MG63 (cell line): ENCODE results near the gene HEPACAM. TPM values are rescaled to one million over a fixed set of nuclear protein-coding genes. Genes with fewer than 3 reads are reported as not detected.
"Not testable (repeated sequence)": the region's sequence is repeated elsewhere in the genome, so short reads cannot be mapped to it uniquely, and the experiment has no call there.

Source experiments
- DNase-seq: peaks from one replicate; pipeline ENCODE4 v3.0.0-alpha.2; 2020
- H3K27me3 ChIP-seq: fragments of 250-450 bp; sonication (Bioruptor Pico); 2 replicates; pipeline ENCODE4 v1.5.1; 2020; ENCODE audit warnings: mild to moderate bottlenecking, moderate library complexity
- H3K36me3 ChIP-seq: fragments of 250-450 bp; sonication (Bioruptor Pico); 2 replicates; pipeline ENCODE4 v1.5.1; 2020; ENCODE audit warnings: mild to moderate bottlenecking, moderate library complexity
- H3K4me3 ChIP-seq: fragments of 250-450 bp; sonication (Bioruptor Pico); 2 replicates; pipeline ENCODE4 v1.5.1; 2020; ENCODE audit warnings: mild to moderate bottlenecking, moderate library complexity
- H3K9me3 ChIP-seq: fragments of 250-450 bp; sonication (Bioruptor Pico); 2 replicates; pipeline ENCODE4 v1.5.1; 2020; ENCODE audit warnings: mild to moderate bottlenecking, moderate library complexity
- total RNA-seq: library from RNA; depleted of rRNA; stranded (reverse); fragments of >200 nt; shearing (Covaris generic); gene quantifications from 2 replicates; pipeline ENCODE4 v1.2.3, GENCODE V29; 2014; ENCODE audit warnings: low replicate concordance; rRNA removed

The HEPACAM gene, protein sequence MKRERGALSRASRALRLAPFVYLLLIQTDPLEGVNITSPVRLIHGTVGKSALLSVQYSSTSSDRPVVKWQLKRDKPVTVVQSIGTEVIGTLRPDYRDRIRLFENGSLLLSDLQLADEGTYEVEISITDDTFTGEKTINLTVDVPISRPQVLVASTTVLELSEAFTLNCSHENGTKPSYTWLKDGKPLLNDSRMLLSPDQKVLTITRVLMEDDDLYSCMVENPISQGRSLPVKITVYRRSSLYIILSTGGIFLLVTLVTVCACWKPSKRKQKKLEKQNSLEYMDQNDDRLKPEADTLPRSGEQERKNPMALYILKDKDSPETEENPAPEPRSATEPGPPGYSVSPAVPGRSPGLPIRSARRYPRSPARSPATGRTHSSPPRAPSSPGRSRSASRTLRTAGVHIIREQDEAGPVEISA
- total RNA-seq: not detected in 2 replicates

- H3K9me3 ChIP-seq: no peaks in the 10 kb centered on the region
- no peak within 1 kb of the TSS for H3K4me3 ChIP-seq
- no peaks in the 10 kb centered on the region for H3K36me3 ChIP-seq
- no peaks in the 10 kb centered on the region for H3K27me3 ChIP-seq
- DNase-seq: no peak
Measured at GRCh38 chr11:124935548-124936514, at the start of gene HEPACAM. TSS of gene HEPACAM (minus strand) at chr11:124936047. CDS start at chr11:124936006, 41 bp downstream.

DNA sequence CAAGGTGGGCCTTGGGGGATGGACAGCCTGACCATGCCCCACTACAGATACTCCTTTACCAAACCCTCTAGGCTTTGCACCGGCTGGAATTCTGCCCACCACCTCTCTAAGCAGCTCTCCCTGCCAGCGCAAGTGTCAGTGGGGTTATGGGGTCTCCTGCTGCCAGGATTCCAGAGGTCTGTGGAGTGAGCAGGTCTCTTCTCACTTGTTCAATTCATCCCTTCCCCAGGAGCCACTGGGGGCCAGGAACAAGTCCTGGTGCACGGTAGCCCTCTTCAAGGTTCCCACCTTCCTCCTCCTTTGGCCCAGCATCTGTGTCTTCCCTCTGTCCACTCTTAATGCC, 48.6 kb upstream of the HEPACAM start:
- H3K9me3 ChIP-seq: peaks cover 15% of the 10 kb centered on the region
- H3K36me3 ChIP-seq: peaks cover 27% of the 10 kb centered on the region
- no peak for DNase-seq
- H3K27me3 ChIP-seq: no peaks in the 10 kb centered on the region
- H3K4me3 ChIP-seq: no peak overlapping the region

DNA sequence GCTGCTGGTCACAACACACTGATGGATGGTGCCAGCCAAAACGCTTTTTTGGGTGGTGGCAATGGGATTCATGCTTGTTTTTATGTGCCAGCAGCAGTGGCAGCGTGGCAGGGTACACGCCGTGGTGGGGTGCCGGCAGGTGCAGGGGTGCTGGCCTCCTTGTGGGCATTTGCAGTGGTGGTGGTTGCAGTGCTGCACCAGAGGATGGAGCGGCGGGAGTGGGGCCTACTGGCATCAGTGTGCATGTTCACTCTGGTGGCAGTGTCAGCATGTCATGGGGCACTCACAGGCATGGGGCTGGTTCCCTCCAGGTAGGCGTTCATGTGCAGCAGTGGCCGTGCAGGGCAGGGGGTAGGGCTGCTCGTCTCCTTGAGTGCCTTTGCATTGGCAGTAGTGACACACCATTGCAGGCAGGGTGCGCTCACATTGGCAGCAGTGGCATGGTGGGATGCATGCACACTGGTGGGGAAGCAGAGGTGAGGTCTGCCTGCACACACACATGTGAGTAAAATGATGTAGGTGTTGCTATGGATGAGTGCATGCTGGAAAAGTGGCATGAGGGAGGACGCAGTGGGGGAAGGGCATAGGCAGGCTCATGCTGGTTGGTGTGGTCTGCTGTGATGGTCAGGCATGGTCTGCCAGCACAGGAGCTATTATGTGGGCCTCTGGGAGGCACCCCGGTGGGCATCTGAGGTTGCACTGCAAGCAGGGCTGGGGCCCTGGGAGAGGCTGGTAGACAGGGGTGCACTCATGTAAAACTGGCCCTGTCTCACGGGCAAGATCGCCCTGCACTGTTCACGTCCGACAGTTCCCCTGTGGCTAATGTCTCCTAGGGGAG, 48.0 kb upstream of the HEPACAM start:
- no peak for DNase-seq
- no peak overlapping the region for H3K4me3 ChIP-seq
- no peaks in the 10 kb centered on the region for H3K27me3 ChIP-seq
- H3K9me3 ChIP-seq: peaks cover 15% of the 10 kb centered on the region
- peaks cover 28% of the 10 kb centered on the region for H3K36me3 ChIP-seq

- Histone ChIP-seq H3K27me3 (no peaks in the 10 kb centered on the region), H3K4me3 (no peak overlapping the region), H3K36me3 (peaks cover 33% of the 10 kb centered on the region), H3K9me3 (peaks cover 16% of the 10 kb centered on the region)
- DNase-seq: no peak
Measured at GRCh38 chr11:124982043-124982442, 46.2 kb upstream of the HEPACAM start.

DNA sequence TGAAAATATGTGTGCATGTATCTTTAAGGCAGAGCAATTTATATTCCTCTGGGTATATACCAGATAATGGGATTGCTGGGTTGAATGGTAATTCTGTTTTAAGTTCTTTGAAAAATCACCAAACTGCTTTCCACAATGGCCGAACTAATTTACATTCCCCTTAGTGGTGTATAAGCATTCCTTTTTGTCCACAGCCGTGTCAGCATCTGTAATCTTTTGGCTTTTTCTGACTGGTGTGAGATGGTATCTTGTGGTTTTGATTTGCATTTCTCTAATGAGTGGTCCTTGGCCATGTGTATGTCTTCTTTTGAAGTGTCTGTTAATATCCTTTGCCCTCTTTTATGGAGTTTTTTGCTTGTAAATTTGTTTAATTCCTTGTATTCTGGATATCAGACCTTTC, 42.5 kb upstream of the HEPACAM start:
- peaks cover 16% of the 10 kb centered on the region for H3K9me3 ChIP-seq
- no peak for DNase-seq

GRCh38 chr11:124977006-124977405, 41.2 kb upstream of the HEPACAM start:
- H3K27me3 ChIP-seq: no peaks in the 10 kb centered on the region
- peaks cover 25% of the 10 kb centered on the region for H3K36me3 ChIP-seq
- H3K4me3 ChIP-seq: no peak overlapping the region
- no peak for DNase-seq
- peaks cover 9% of the 10 kb centered on the region for H3K9me3 ChIP-seq

More for the DNA sequence above, 42.5 kb upstream of the HEPACAM start:
- Histone ChIP-seq H3K36me3 (peaks cover 33% of the 10 kb centered on the region), H3K27me3 (no peaks in the 10 kb centered on the region), H3K4me3 (no peak overlapping the region)

DNA sequence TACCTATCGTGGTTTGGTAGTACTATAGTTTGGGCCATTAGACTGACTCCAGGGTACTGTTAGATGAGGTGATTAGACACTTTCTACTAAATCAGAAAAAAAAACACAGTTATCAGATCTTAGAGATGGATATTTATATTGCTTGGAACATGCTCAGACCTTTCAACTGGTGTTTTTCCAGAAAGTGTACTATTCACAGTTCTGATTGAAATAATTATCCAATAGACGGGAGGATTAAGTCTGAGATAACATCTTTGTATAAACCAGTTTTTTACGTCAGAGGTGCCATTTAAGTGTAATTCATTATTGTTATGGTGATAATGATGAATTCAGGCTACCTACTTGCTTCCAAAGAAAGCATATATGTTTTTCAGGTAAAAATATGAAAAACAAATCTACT, 40.7 kb upstream of the HEPACAM start:
- DNase-seq: no peak
- peaks cover 9% of the 10 kb centered on the region for H3K9me3 ChIP-seq
- H3K36me3 ChIP-seq: peaks cover 25% of the 10 kb centered on the region
- no peaks in the 10 kb centered on the region for H3K27me3 ChIP-seq
- no peak overlapping the region for H3K4me3 ChIP-seq

- Histone ChIP-seq H3K9me3 (no peaks in the 10 kb centered on the region), H3K27me3 (no peaks in the 10 kb centered on the region), H3K4me3 (no peak overlapping the region), H3K36me3 (peaks cover 4% of the 10 kb centered on the region; the same call in 1 of the 2 replicates)
- DNase-seq: no peak
Measured at GRCh38 chr11:124971810-124972209, 36.0 kb upstream of the HEPACAM start.

GRCh38 chr11:124970925-124971324, 35.1 kb upstream of the HEPACAM start:
- Histone ChIP-seq H3K9me3 (no peaks in the 10 kb centered on the region), H3K27me3 (no peaks in the 10 kb centered on the region), H3K36me3 (0 out of 2 replicates have a peak, but pooled peaks cover 4% of the 10 kb centered on the region), H3K4me3 (no peak overlapping the region)
- DNase-seq: no peak

GRCh38 chr11:124968197-124968596, 32.4 kb upstream of the HEPACAM start:
- H3K27me3 ChIP-seq, H3K9me3 ChIP-seq, H3K4me3 ChIP-seq, H3K36me3 ChIP-seq, DNase-seq: not testable (repeated sequence)

DNA sequence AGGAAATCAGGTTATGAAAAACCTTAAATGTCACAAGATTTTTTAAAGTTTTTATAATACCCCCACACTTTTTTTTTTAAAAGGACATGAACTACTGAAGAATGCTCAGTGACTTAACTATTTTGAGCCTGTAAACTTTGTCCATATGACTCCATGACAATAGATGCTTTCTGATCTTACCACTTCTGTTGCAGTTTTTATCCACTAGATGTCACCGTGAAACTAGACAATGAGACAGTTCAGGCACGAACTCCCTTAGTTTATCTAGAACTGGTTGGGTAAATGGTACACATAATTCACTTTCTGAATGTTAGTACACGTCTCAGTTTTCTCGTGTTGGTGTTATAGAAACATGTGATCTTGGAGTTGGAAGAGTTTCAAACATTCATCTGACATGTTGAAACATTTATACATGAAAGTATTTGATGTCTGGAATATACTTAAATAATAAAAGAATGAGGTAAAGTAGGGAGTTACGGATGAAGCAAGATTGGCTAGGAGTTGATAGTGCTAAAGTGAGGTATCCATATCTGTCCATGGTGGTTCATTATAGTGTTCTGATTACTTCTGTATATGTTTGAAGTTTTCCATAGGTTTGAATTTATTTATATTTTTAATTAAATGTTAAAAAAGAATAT, 26.2 kb upstream of the HEPACAM start:
- Histone ChIP-seq H3K27me3 (no peaks in the 10 kb centered on the region), H3K4me3 (no peak overlapping the region), H3K36me3 (peaks cover 3% of the 10 kb centered on the region), H3K9me3 (no peaks in the 10 kb centered on the region)
- no peak for DNase-seq

DNA sequence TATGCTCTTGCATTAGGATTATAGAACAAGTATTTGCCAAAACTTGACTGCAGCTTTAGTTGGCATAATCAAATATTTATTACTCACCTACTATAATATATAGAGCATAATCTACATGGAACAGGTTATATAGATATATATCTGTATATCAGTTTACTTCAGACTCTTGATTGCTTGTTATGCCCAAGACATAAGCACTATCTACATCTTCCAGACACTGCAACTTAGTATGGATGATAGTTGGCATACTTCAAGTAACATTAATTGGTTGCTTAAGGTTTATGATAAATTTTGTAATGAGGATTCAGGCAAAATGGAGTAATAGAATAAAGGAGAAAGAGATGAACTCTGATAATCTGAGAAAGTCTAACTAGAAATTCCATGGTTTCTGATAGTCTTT, 19.2 kb upstream of the HEPACAM start:
- H3K4me3 ChIP-seq: peak overlapping the region; percentile 72
- H3K27me3 ChIP-seq: no peaks in the 10 kb centered on the region
- DNase-seq: no peak
- H3K9me3 ChIP-seq: no peaks in the 10 kb centered on the region
- no peaks in the 10 kb centered on the region; the same call in 1 of the 2 replicates for H3K36me3 ChIP-seq

DNA sequence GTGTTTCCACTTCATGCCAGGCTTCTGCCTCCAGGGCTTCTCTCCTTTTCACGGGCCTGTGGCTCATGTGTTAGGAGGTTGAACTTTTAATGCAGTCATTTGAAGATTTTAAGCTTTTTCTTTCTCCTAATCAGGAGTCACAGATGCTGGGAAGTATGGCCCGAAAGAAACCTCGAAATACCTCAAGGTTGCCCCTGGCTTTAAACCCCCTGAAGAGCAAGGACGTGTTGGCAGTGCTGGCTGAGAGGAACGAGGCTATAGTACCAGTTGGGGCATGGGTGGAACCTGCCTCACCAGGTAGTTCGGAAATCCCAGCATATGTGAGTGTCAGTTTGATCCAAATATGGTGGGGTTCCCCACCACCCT, 18.7 kb upstream of the HEPACAM start:
- Histone ChIP-seq H3K4me3 (peak overlapping the region; percentile 72), H3K27me3 (no peaks in the 10 kb centered on the region), H3K9me3 (no peaks in the 10 kb centered on the region), H3K36me3 (no peaks in the 10 kb centered on the region; the same call in 1 of the 2 replicates)
- DNase-seq: no peak

- no peaks in the 10 kb centered on the region for H3K9me3 ChIP-seq
- H3K27me3 ChIP-seq: no peaks in the 10 kb centered on the region
- peak; percentile 99 for DNase-seq
- peak within 1 kb of the TSS; percentile 72 for H3K4me3 ChIP-seq
- no peaks in the 10 kb centered on the region; the same call in 1 of the 2 replicates for H3K36me3 ChIP-seq
Measured at GRCh38 chr11:124953753-124954589, 18.1 kb upstream of the HEPACAM start, which contains the start of gene CCDC15. TSS of gene CCDC15 (plus strand) at chr11:124954202. CDS start at chr11:124954733, 531 bp downstream.

- no peak for DNase-seq
- H3K27me3 ChIP-seq: no peaks in the 10 kb centered on the region
- peaks cover 2% of the 10 kb centered on the region; the same call in 1 of the 2 replicates for H3K9me3 ChIP-seq
- no peak overlapping the region for H3K4me3 ChIP-seq
- no peaks in the 10 kb centered on the region for H3K36me3 ChIP-seq
Measured at GRCh38 chr11:124951341-124951740, 15.5 kb upstream of the HEPACAM start.
